GM10847 (cell line): ENCODE measurements around the gene PRSS22.

Source experiments
- POLR2A ChIP-seq: IDR thresholded peaks from 2 replicates; pipeline ENCODE4 v1.6.1; 2011; ENCODE audit not compliant: insufficient read length; ENCODE audit errors: extremely low read depth

The PRSS22 gene

DNA sequence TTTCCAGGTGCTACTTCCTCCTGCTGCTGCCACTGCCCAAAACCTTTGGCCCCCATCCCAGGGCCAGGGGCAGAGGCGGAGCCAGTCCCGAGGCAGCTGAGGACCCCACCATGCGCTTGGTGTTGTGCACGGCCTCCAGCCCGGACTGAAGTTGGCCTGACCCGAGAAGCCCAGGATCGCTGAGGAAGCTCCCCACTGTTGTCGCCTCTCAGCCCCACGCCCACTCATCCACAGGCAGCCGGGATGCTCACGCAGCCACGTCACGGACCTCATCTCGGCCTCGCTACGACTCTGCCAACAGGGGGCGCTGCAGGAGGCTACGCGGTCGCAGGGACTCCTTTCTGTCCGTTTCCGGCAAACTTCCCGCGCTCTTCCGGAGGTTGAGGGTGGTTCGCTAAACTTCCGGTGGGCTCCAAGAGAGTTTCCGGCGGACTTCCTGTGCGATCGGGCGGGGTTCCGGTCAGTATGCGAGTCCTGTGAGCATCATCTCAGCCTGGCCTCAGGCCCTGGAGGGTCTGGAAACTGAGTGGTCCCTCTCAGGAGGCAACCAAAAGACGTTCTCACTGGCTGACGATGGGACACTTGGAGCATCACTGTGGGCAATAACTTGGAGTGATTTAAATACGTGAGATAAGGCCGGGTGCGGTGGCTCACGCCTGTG, 15.5 kb downstream of the PRSS22 start:
- TF ChIP-seq POLR2A = no peak

DNA sequence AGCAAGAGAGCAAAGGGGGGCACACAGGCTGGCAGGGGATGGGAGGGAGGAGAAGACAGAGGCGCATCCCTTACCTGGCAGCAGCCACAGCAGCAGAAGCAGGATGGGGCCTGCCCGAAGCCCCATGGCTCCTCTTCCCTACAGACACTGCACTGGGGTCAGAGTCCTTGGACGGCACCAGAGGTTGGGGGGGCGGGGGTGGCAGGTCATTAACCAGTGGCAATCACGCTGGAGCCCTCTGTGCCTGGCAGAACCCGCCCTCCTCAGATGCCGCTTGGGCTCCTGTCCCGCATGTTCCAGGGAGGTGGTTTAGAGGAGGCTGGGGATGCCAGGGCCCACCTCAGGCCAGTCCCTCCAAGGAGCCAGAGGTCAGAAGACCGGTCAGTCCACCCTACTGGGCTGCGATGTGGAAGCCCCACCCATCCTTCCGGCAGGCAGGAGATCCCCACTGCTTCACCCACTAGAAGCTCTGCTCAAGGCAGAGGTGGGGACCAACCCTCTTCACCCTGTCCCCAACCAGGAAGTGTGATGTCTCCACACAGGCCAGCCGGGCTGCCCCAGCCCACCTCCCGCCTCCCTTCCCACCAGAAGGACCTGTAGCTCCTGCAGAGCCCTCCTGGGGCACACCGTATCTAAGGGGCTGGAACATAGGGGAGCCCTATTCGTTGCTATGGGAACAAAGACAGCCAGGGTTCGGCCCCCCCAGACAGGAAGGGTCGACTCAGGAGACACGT, 16.2 kb downstream of the PRSS22 start:
- TF ChIP-seq POLR2A = no peak

DNA sequence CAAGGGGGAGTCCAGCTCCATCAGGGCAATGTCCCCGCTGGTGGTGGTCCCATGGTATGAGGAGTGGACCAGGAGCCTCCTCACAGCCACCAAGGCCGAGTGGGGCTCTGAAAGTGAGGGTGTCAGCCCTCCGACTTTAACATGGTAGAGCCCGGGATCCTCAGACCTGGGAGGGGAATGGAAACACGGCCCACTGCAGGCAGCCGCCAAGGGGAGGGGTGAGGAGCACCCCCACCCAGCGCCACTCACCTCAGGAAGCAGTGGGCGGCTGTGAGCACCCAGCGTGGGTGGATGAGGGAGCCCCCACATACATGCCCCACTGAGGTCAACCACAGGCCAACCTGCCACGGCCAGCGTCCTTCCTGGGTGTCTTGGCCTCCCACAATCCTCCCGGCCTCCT, 17.1 kb downstream of the PRSS22 start:
- no peak for TF ChIP-seq POLR2A

DNA sequence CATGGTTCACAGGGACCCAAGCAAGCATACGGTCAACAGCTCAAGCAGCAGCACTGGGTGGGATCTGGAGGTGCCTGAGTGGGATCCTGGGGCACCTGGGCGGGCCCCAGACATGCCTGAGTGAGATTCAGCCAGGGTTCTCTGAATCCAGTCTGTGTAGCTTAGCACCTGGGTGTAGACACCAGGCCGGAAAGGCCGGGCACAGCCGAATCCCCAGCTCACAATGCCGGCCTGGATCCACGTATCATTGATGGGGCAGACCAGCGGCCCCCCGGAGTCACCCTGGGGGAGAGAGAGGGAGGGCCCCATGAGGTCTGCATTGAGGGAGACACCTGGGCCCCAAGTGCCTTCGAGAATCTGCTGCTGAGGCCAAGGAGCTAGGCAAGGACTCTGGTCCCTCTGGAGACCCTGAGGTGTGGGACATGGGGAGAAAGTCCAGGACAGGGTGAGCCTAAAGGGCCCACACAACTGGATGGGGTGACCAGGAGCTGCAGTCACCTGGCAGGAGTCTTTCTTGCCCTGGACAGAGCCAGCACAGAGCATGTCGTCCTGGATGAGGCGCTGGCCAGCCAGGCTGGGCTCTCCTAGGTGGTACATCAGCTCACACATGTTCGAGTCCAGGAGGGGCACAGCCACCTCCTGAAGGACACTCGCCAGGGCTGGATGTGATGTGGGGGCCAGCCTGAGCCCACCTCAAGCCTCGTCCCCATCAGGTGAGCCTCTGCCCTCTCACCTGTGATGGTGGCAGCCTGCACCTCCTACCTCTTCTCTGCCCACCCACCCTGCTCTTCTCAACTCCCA, 18.1 kb downstream of the PRSS22 start:
- TF ChIP-seq POLR2A = no peak

DNA sequence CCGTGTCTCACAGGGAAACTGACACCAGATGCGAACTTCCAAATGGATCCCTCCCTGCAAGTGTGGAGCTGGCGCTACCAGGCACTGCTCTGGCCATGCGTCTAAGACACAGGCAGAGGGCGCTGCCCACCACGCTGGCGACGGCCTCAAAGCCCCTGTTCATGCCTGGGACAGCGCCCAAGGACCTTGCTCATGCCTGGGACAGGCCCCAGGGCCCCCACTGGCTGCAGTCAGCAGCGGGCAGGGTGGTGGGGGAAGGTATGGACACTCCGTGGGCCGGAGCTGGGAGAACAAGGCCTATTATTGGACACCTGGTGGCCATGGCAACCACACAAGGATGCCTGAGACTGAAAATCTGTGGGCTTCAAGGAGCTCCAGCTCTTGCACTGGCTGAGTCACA, 19.0 kb downstream of the PRSS22 start:
- no peak for TF ChIP-seq POLR2A

DNA sequence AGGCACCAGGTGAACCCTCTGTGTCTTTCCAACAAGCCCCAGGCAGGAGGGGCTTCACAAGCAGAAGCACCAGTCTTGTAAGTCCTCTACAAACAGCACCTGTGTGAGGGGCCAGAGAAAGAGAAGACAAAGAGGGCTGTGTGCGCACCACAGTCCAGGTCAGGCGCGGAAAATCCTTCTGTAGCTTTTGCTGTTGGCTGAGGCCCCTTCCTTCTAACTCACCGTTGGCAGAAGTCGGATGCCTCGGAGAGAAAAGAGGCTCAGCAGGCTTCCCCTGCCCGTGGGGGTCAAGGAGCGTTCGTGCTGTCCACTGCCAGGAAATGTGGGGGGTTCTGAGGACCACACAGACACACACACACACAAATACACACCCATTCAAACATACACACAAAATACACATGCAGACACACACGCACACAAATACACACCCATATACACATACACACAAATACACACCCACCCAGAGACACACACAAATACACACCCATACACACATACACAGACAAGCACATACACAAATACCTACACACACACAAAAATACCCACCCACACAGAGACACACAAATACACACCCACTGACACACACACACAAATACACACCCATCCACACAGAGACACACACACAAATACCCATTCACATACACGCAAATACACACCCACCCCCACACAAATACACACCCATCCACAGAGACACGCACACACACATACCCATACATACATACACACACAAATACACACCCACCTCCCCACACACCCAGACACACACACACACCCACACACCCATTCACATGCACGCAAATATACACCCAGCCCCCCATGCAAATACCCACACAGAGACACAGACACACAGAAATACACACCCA, 21.1 kb downstream of the PRSS22 start:
- no peak for TF ChIP-seq POLR2A

DNA sequence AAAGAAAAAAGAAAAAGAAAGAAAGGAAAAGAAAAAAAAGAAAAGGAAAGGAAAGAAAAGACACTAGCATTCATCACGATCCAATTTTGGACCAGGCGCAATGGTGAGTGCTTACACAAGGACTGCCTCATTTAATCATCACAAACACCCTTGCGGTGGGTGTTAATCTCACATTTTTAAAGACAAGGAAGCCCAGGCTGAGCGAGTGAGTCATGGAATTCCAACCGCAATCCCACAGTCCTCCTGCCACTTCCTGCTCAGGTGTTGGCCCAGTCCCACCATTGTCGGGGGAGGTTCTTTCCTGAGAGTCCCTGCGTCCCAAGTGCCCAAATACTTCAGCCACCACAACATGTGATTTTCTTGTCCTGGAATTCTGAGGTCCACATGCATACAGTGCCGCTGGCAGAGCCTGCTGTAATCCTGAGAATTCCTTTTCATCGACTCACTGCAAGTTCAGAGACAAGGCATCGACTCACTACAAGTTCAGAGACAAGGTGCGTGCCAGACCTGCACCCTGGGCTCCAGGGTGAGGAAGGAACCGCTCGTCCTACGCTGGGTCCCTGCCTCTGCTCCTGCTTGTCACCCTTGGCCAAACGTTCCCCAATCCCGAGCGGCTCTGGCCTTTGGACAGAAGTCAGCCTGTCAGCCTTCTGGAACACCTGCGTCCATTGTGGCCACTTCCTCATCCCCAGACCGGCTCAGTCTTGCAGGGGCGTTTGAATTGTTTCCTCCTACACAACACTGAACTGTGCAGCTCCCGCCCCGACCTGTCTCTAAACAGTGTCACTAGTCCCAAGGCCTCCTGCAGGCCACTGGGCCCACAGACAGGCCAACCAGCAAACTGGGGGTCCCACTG, 22.1 kb downstream of the PRSS22 start:
- no peak for TF ChIP-seq POLR2A

DNA sequence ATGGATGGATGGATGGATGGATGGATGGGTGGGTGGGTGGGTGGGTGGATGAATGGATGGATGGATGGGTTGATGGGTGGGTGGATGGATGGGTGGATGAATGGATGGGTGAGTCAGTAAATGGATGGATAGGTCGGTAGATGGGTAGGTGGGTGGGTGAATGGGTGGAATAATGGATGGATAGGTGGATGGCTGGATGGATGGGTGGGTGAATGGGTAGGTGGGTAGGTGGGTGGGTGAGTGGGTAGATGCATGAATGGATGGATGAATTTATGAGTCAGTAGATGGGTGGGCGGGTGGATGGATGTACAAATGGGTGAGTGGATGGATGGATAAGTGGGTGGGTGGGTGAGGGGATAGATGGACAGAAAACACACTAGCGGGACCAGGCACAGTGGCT, 23.0 kb downstream of the PRSS22 start:
- no peak for TF ChIP-seq POLR2A

DNA sequence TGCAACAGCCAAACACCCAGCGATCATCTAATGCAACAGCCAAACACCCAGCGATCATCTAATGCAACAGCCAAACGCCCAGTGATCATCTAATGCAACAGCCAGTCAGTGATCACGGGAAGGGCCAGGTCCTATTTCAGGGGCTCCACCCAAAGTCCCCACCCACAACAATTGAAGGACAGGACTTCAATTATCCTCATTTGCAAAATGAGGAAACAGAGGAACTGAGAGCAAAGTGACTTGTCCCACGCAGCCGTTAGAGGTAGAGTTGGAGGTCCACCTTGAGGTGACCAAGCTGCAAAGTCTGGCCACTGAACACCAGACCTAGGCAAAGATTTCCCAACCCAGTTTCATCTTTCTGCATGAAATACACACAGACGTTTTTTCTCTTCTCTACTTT, 24.2 kb downstream of the PRSS22 start:
- TF ChIP-seq POLR2A = no peak

DNA sequence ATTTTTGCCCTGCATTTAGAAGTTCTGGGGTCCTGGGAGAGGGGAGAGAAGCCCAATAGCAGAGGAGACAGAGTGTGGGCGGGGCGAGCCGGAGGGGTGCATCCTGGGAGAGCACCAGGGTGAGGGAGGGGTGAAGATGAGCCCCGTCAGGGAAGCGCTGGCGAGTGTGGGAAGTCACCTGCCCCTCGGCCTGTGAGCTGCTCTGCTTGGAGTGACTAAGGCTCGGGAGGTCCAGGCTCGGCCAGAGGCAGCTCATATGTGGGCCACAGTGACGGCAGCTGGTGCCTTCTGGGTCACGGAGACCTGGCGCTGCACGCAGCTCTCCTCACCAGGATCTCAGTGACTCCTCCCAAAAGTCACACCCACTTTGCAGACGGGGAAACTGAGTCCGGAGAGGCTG, 26.8 kb downstream of the PRSS22 start:
- TF ChIP-seq POLR2A = no peak

DNA sequence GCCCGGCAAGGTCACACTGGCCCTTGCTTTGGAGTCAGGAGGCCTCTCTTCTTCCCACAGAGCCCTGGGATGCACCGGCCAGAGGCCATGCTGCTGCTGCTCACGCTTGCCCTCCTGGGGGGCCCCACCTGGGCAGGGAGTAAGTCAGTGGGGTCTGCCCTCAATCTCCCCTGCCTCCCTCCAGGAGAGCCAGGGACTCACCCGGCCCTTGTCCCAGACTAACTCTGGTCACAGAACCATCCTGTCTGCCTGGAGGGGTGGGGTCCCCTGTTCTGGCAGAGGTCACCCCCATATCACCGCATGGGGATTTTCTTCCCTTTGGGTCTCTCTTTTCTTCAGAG, 27.6 kb downstream of the PRSS22 start:
- TF ChIP-seq POLR2A = no peak

DNA sequence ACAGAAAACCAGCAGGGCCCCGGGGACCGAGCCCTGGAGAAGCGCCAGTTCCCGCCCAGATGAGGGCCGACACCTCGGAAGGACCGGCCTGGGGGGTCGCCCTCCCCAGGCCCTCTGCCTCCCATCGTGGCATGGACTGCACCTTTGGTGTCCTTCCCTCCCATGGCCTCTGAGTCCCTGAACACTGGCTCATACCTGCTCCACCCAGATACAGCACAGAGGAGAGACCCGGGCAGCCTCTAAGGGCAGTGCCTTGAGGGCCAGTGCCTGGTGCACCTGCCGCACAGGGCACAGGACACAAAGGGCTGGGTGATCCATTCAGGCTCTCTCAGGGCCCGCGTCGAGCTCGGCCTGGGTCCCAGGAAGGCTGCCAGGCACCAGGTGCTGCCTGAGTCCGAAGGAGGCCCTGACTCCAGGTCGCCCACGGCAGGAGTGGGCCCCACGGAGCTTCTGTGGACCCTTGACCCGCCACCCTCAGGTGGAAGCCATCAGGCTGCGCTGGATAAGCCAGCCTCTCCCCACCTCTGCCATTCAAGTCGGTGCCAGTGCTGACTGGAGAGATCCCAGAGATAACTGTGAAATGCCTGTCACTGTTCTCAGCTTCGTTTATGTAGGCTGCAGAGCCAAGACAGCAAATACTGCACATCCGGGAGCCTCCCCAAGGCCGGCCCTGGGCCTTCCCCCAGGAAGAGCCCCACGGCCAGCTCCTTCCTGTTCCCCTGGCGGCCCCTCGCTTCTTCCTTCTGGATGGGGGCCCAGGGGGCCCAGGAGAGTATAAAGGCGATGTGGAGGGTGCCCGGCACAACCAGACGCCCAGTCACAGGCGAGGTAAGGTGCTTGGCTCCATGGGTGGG, 28.2 kb downstream of the PRSS22 start, which contains the start of gene ZG16B:
Gene ZG16B, plus strand, starts transcription at position 803 of the 854 bp plus-strand sequence. CDS start 139 bp downstream, outside the sequence.
- no peak for TF ChIP-seq POLR2A

DNA sequence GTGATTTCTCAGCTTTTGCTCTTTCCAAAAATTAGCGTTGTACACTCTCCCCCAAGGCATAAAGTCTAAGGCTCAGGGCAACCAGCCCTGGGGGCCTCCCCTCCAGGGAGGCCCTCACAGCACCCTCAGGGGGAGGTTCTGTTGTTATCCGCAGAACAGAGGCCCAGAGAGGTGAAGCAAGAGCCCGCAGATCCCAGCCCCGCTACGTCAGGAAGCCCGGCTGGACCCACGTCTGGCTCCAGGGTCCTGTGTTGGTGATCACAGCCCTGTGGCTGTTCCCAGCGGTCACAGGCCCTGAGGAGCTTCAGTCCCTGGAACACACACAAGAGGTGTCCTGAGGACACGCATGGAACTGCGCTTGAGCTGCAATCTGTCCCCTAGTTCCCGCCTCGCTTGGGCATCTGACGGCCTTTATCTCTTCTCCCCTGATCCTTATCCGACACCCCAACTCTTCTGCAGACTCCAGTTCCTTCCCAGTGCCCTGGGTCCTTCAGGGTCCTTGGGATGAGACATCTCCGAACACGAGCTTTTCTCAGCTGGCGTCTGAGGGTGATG, 29.0 kb downstream of the PRSS22 start:
- TF ChIP-seq POLR2A = no peak
